Activated effector memory CD4-positive, alpha-beta T cell treated with Interleukin-2 at 50 U/mL for 16 hours (primary cell): Measurements from ENCODE around the gene SGK2.

ENCODE experiments used
- DNase-seq: peaks from one replicate; pipeline ENCODE4 v3.0.0-alpha.2; 2020

SGK2 gene

GRCh38 chr20:43558412-43559146, at the start of gene SGK2:
TSS of gene SGK2 (plus strand) at chr20:43559027. CDS start at chr20:43566496, 7,469 bp downstream.
- no peak for DNase-seq

- DNase-seq = no peak
Measured at GRCh38 chr20:43511879-43512278, 46.9 kb upstream of the SGK2 start.

GRCh38 chr20:43513372-43513930, 45.4 kb upstream of the SGK2 start:
- DNase-seq = no peak

GRCh38 chr20:43513931-43514647, 44.7 kb upstream of the SGK2 start:
- peak; percentile 82 for DNase-seq

GRCh38 chr20:43514648-43514999, 44.2 kb upstream of the SGK2 start:
- no peak for DNase-seq

- DNase-seq = no peak
Measured at GRCh38 chr20:43515628-43516027, 43.2 kb upstream of the SGK2 start.

- no peak for DNase-seq
Measured at GRCh38 chr20:43516251-43516824, 42.5 kb upstream of the SGK2 start.

- no peak for DNase-seq
Measured at GRCh38 chr20:43520074-43520630, 38.7 kb upstream of the SGK2 start.

GRCh38 chr20:43525021-43525420, 33.8 kb upstream of the SGK2 start:
- DNase-seq = no peak

- DNase-seq = no peak
Measured at GRCh38 chr20:43528258-43528875, 30.5 kb upstream of the SGK2 start.

- no peak for DNase-seq
Measured at GRCh38 chr20:43529051-43529450, 29.8 kb upstream of the SGK2 start.

- no peak for DNase-seq
Measured at GRCh38 chr20:43529457-43530153, 29.2 kb upstream of the SGK2 start.

GRCh38 chr20:43530321-43531090, 28.3 kb upstream of the SGK2 start:
- no peak for DNase-seq

GRCh38 chr20:43531091-43531443, 27.8 kb upstream of the SGK2 start:
- no peak for DNase-seq

- DNase-seq = no peak
Measured at GRCh38 chr20:43532416-43533055, 26.3 kb upstream of the SGK2 start.

- no peak for DNase-seq
Measured at GRCh38 chr20:43533060-43533459, 25.8 kb upstream of the SGK2 start.

GRCh38 chr20:43534016-43534415, 24.8 kb upstream of the SGK2 start:
- DNase-seq = no peak

GRCh38 chr20:43534791-43535350, 24.0 kb upstream of the SGK2 start:
- DNase-seq = no peak

- DNase-seq = no peak
Measured at GRCh38 chr20:43535370-43536004, 23.3 kb upstream of the SGK2 start.
